Lower lobe of right lung (tissue), 2 donors: ENCODE measurements around the gene CPE. TPM values are rescaled to one million over a fixed set of nuclear protein-coding genes. Genes with fewer than 3 reads are reported as not detected.

Source experiments
- ATAC-seq, 2 donors: fragments of 200-7000 bp; cut with Tn5 transposase; one replicate each; pipeline ENCODE4 v1.9.1; 2020 to 2022; ENCODE audit warnings: mild to moderate bottlenecking in 2 of 2, moderate library complexity in 2 of 2
- DNase-seq: peaks from one replicate; pipeline ENCODE4 v3.0.0-alpha.2; 2020
- H3K27ac ChIP-seq: fragments of 200-600 bp; one replicate; pipeline ENCODE4 v1.8.0; 2022
- H3K27me3 ChIP-seq: fragments of 200-600 bp; one replicate; pipeline ENCODE4 v1.8.0; 2022; ENCODE audit warnings: low read depth
- H3K36me3 ChIP-seq: fragments of 200-600 bp; one replicate; pipeline ENCODE4 v1.8.0; 2022; ENCODE audit warnings: mild to moderate bottlenecking
- H3K4me1 ChIP-seq: fragments of 200-600 bp; one replicate; pipeline ENCODE4 v1.8.0; 2022
- H3K4me3 ChIP-seq: fragments of 200-600 bp; one replicate; pipeline ENCODE4 v1.8.0; 2022; ENCODE audit warnings: mild to moderate bottlenecking
- H3K9me3 ChIP-seq: fragments of 200-600 bp; one replicate; pipeline ENCODE4 v1.8.0; 2022
- intact Hi-C: fragments of 100-400 bp; cut with DNase I; formaldehyde crosslinking; loops from one replicate; pipeline ENCODE4 v1.11.0; 2022
- total RNA-seq: library from RNA; stranded (reverse); fragmentation: NEBNext Ultra II Directional; extraction: Animal tissue kit (Norgen Biotek cat#: 25700); gene quantifications from one replicate; pipeline ENCODE4 v1.2.1, GENCODE V29; 2021
- TF ChIP-seq, protein P1 (sequence below): fragments of 200-600 bp; IDR thresholded peaks from one replicate; pipeline ENCODE4 v1.8.0; 2022; ENCODE audit warnings: antibody characterized with exemption, mild to moderate bottlenecking
- donor health status: DM: no; HTN: yes; CAD: no; lungs with severe emphysema.

Gene CPE
- total RNA-seq, 1 donor from 2014 or later = 36.9 TPM

DNA sequence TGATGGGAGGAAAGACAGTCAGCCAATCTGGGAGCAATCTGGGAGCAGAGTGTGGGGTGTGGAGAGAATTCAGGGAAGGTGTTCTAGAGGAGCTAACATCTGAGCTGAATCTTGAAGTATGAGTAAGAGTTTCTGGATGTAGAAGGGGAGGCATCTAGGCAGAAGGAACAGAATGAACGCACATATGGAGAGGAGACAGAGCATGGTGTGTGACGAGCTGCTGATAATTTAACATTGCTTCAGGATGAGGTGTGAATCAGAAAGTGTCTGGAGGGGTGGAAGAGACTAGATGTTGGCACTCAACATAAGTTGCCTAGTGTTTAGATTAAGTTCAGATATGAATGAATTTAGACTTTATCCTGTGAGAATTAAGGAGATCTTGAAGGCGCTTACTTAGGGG lies 58.9 kb downstream of the CPE start:
- no peaks in the 10 kb centered on the region for H3K9me3 ChIP-seq
- H3K4me1 ChIP-seq = no peaks in the 10 kb centered on the region
- no peak overlapping the region for H3K27ac ChIP-seq
- no peak overlapping the region for H3K4me3 ChIP-seq
- no peaks in the 10 kb centered on the region for H3K36me3 ChIP-seq
- intact Hi-C loops = no loop called here
- TF ChIP-seq, protein P1, sequence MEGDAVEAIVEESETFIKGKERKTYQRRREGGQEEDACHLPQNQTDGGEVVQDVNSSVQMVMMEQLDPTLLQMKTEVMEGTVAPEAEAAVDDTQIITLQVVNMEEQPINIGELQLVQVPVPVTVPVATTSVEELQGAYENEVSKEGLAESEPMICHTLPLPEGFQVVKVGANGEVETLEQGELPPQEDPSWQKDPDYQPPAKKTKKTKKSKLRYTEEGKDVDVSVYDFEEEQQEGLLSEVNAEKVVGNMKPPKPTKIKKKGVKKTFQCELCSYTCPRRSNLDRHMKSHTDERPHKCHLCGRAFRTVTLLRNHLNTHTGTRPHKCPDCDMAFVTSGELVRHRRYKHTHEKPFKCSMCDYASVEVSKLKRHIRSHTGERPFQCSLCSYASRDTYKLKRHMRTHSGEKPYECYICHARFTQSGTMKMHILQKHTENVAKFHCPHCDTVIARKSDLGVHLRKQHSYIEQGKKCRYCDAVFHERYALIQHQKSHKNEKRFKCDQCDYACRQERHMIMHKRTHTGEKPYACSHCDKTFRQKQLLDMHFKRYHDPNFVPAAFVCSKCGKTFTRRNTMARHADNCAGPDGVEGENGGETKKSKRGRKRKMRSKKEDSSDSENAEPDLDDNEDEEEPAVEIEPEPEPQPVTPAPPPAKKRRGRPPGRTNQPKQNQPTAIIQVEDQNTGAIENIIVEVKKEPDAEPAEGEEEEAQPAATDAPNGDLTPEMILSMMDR = no peak
- DNase-seq (no peak), ATAC-seq (no peak)
- no peaks in the 10 kb centered on the region for H3K27me3 ChIP-seq

DNA sequence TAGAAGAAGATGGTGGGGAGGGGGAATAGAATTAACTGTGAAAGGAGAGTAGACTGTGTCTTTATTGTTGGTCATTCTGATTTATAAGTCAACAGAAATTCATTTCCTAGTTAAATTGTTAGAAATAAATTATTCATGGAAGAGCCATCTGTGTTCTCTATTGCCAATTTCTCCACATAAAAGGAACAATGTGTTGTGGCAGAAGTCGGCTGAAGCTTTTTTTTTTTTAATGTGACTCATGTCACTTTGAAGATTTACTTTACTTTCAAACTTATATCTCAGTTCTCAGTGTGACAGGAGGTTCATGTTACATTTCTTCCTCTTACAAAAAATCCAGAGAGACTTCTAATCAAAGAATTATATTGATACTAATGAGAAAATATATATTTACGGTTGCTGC lies 60.5 kb downstream of the CPE start:
- Histone ChIP-seq H3K27me3 (no peaks in the 10 kb centered on the region), H3K9me3 (no peaks in the 10 kb centered on the region), H3K36me3 (no peaks in the 10 kb centered on the region), H3K4me3 (no peak overlapping the region), H3K4me1 (no peaks in the 10 kb centered on the region), H3K27ac (no peak overlapping the region)
- intact Hi-C loops = no loop called here
- DNase-seq (no peak), ATAC-seq (no peak)
- TF ChIP-seq, protein P1 = no peak

DNA sequence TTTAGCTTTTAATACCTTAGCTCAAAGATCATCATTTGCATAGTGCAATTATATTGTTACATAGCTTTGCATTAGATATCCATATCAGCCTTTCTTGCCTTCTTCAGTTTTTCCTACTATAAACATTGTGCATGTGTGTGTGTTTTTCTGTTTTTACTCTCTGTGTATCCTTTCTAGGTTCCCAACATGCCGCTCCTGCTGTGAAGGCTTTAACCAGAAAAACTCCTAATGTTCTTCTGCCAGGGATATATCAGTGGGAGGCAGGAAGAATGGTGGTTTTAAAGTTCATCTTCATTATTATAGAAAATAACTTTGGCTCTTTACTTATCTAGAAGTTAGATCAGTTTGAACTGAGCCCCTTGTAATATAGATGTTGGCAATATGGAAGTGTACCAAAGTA lies 61.2 kb downstream of the CPE start:
- H3K27me3 ChIP-seq = no peaks in the 10 kb centered on the region
- DNase-seq = no peak
- no peaks in the 10 kb centered on the region for H3K9me3 ChIP-seq
- H3K36me3 ChIP-seq = no peaks in the 10 kb centered on the region
- no peak for ATAC-seq
- H3K4me1 ChIP-seq = no peaks in the 10 kb centered on the region
- intact Hi-C loops = no loop called here
- no peak overlapping the region for H3K27ac ChIP-seq
- H3K4me3 ChIP-seq = no peak overlapping the region
- TF ChIP-seq, protein P1 = no peak

DNA sequence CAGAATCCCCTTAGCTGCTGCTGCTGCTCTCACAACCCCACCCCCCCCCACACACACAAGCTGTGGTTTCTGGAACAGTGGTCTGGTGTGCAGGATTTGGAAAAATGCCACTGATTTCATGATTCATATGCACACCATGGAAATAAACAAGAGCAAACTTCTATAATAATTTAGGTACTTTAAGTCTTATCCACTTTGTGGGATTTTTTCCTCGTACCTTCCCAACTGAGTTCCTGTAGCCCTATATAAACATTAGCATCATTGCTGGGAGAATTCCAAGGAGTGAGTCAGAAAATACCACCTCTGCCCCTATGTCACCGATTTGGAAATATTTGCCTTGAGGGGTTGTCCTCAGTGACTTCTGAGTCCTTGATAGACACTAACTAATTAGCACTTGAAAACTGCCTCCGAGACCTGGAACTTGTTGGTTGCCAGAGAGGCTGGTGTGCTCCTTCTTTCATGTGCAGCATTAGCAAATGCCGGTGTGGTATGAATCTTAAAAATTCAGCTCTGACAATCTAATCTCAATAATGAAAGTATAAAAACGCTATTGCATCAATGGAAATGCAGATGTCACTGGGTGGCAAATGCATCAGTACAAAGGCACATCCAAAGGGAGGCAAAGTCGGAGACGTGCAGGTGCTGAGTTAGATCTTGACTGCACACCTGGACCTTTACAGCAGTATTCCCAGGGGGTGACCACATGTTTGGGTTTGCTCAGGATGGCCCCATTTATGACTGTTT lies 61.8 kb downstream of the CPE start:
- intact Hi-C loops = no loop called here
- no peaks in the 10 kb centered on the region for H3K9me3 ChIP-seq
- no peaks in the 10 kb centered on the region for H3K36me3 ChIP-seq
- no peaks in the 10 kb centered on the region for H3K4me1 ChIP-seq
- ATAC-seq = peak in 1 of 2 donors; percentile 34
- H3K27me3 ChIP-seq = no peaks in the 10 kb centered on the region
- no peak for DNase-seq
- H3K27ac ChIP-seq = no peak overlapping the region
- TF ChIP-seq, protein P1 = no peak
- H3K4me3 ChIP-seq = no peak overlapping the region

DNA sequence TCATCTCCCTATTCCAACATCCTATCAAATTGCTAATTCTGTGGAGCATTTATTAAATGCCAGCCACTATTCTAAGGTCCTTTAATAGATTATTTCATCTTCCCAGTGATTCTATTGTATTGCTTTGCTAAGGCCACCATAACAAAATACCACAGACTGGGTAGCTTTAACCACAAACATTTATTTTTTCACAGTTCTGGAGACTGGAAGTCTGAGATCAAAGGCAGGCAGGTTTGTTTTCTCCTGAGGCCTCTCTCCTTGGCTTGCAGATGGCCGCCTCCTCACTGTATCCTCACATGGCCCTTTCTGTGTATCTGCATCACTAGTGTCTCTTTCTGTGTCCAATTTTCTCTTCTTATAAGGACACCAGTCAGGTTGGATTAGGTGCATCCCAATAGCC lies 64.5 kb downstream of the CPE start:
- intact Hi-C loops = no loop called here
- TF ChIP-seq, protein P1 = no peak
- no peak overlapping the region for H3K4me3 ChIP-seq
- no peak for ATAC-seq
- H3K27me3 ChIP-seq = no peaks in the 10 kb centered on the region
- H3K36me3 ChIP-seq = no peaks in the 10 kb centered on the region
- H3K4me1 ChIP-seq = no peaks in the 10 kb centered on the region
- H3K9me3 ChIP-seq = no peaks in the 10 kb centered on the region
- H3K27ac ChIP-seq = no peak overlapping the region
- DNase-seq = no peak
